ENCODE measurements around the gene RAB31. TPM values are rescaled to one million over a fixed set of nuclear protein-coding genes. Genes with fewer than 3 reads are reported as not detected.
A peak's percentile ranks its signal among the peaks of the same experiment; 100 is the strongest.

RAB31 gene
- polyA plus RNA-seq, 1 of the 3 experiments (the other 2 are of a cell fraction): 23.0 TPM

DNA sequence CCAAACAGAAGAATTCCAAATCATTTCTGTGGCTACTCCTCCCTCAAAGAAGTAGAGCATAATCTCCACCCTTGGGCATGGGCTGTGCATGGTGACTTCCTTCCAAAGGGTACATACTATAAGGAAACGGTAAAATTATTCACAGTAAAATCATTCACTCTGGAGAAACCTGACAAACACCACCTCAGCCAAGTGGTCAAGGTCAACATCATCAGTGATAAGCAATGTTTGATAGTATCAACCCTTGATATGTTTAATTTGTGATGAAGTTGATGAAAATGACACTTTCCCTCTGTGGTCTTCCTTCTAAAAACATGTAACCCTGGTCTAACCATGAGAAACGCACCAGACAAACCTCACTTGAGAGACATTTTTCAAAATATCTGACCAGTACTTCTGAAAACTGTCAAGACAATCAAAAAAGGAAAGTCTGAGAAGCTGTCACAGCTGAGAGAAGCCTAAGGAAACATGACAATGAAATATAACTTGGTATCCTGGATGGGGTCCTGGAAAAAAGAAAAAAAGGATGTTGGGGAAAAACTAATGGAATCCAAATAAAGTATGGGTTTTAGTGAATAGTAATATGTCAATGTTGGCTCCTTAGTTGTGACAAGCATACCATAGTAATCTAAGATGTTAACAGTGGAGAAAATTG, 168.2 kb downstream of the RAB31 start:
- CTCF ChIA-PET: no interaction called here

DNA sequence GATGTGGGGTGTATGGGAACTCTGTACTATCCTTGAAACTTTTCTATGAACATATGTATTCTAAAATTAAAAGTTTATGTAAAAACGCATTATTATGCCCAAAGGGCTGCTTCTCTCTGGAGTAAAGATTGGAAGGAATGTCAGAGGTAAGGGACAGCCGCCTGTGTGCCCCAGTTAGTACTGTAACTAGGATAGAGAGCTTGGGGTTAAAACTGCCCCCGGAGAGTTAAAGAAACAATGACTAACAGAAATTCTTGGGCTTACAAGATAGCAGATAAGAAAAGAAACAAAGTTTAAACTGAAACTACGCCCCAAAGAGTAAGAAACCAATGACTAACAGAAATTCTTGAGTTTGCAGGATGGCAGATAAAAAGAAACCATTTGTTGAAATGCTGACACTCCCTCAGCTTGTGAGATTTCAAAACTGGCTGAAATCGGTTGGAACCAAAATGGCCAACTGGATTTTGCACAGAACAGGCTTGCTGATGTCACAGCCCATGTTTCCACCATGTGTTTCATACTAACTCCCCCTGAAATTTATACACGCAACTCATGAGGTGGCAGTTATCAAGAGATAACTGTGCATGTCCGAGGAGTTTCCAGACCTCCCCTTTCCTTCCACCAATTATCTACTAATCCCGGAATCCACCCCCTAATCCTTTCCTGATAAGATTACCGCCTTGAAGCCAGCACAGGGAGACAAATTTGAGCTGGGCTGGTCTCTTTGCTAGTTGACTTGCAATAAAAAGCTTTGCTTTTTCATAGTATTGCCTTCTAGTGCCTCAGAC, 169.0 kb downstream of the RAB31 start:
- peak; percentile 20 for DNase-seq
- Histone ChIP-seq H3K9me3 (no peaks in the 10 kb centered on the region), H3K27me3 (ENCODE audit: insufficient read depth) (no peaks in the 10 kb centered on the region), H3K4me1 (ENCODE audit: control insufficient read depth in 1 of 2, insufficient read depth in 2 of 2, low read depth in 1 of 2, low read length in 1 of 2) (peaks cover 0 to 4% of the 10 kb centered on the region in 2 experiments; a peak in 2 of 4 replicates), H3K9ac (peak overlapping the region; percentile 75), H3F3A (replicated peaks; ENCODE audit: insufficient read depth) (peaks cover 20% of the 10 kb centered on the region), H3K4me2 (peak overlapping the region; percentile 67), H3K79me2 (ENCODE audit: insufficient read depth) (no peaks in the 10 kb centered on the region), H3K9me2 (no peaks in the 10 kb centered on the region), H3K36me3 (replicated peaks in 1 of 2; ENCODE audit: control insufficient read depth in 1 of 2, insufficient read depth in 2 of 2, low read length in 1 of 2) (no peaks in the 10 kb centered on the region), H4K20me1 (ENCODE audit: insufficient read depth) (no peaks in the 10 kb centered on the region), H3K4me3 (ENCODE audit: low read depth in 2 of 2, low read length in 1 of 2) (peak overlapping the region; percentile 31 to 50; a peak in 3 of 4 replicates), H2AFZ (ENCODE audit: low read depth) (peak overlapping the region; percentile 93), H3K27ac (ENCODE audit: low read depth in 2 of 2, low read length in 1 of 2) (peak overlapping the region; percentile 58 to 90; a peak in 3 of 4 replicates)
- TF ChIP-seq MXI1 (IDR thresholded peaks at IDR 0.05; ENCODE audit: low read depth, low read length): no peak
- TF ChIP-seq, protein P1, sequence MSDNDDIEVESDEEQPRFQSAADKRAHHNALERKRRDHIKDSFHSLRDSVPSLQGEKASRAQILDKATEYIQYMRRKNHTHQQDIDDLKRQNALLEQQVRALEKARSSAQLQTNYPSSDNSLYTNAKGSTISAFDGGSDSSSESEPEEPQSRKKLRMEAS (IDR thresholded peaks at IDR 0.05; ENCODE audit: low read depth): peak; percentile 64
- TF ChIP-seq TAF1 (IDR thresholded peaks at IDR 0.05; ENCODE audit: borderline replicate concordance, low read depth, low read length): peak; percentile 59; the same call in 1 of the 2 replicates
- no peak for TF ChIP-seq RAD21 (IDR thresholded peaks at IDR 0.05; ENCODE audit: low read length)
- TF ChIP-seq EP300 (IDR thresholded peaks at IDR 0.05; ENCODE audit: borderline replicate concordance in 1 of 2, low read depth in 1 of 2, low read length in 1 of 2): peak in 1 of 2 experiments; percentile 65; a peak in 2 of 4 replicates
- TF ChIP-seq TEAD4 (IDR thresholded peaks at IDR 0.05; ENCODE audit: borderline replicate concordance, insufficient read depth): 0 out of 2 replicates have a peak, but pooled peaks have one; percentile 55
- TF ChIP-seq GATA2 (CRISPR knock-in tag; IDR thresholded peaks at IDR 0.05): no peak; the same call in 1 of the 2 replicates
- peak; percentile 60; the same call in 1 of the 2 replicates for TF ChIP-seq RXRA (IDR thresholded peaks at IDR 0.05; ENCODE audit: borderline replicate concordance, low read depth)
- peak; percentile 54 for TF ChIP-seq TCF12 (IDR thresholded peaks at IDR 0.05)
- peak; percentile 66; the same call in 1 of the 2 replicates for TF ChIP-seq FOSL2 (IDR thresholded peaks at IDR 0.05; ENCODE audit: borderline replicate concordance, low read depth)
- TF ChIP-seq YY1 (IDR thresholded peaks at IDR 0.05; ENCODE audit: low read depth): peak; percentile 65; the same call in 1 of the 2 replicates
- TF ChIP-seq, protein P2, sequence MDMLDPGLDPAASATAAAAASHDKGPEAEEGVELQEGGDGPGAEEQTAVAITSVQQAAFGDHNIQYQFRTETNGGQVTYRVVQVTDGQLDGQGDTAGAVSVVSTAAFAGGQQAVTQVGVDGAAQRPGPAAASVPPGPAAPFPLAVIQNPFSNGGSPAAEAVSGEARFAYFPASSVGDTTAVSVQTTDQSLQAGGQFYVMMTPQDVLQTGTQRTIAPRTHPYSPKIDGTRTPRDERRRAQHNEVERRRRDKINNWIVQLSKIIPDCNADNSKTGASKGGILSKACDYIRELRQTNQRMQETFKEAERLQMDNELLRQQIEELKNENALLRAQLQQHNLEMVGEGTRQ (IDR thresholded peaks at IDR 0.05; ENCODE audit: borderline replicate concordance, low read depth, low read length): no peak
- peak; percentile 74 for TF ChIP-seq FOXM1 (IDR thresholded peaks at IDR 0.05; ENCODE audit: low read depth)
- peak; percentile 9; the same call in 1 of the 2 replicates for TF ChIP-seq NFIC (IDR thresholded peaks at IDR 0.05; ENCODE audit: borderline replicate concordance)
- peak; percentile 31 for TF ChIP-seq JUND (IDR thresholded peaks at IDR 0.05)
- TF ChIP-seq, protein P3, sequence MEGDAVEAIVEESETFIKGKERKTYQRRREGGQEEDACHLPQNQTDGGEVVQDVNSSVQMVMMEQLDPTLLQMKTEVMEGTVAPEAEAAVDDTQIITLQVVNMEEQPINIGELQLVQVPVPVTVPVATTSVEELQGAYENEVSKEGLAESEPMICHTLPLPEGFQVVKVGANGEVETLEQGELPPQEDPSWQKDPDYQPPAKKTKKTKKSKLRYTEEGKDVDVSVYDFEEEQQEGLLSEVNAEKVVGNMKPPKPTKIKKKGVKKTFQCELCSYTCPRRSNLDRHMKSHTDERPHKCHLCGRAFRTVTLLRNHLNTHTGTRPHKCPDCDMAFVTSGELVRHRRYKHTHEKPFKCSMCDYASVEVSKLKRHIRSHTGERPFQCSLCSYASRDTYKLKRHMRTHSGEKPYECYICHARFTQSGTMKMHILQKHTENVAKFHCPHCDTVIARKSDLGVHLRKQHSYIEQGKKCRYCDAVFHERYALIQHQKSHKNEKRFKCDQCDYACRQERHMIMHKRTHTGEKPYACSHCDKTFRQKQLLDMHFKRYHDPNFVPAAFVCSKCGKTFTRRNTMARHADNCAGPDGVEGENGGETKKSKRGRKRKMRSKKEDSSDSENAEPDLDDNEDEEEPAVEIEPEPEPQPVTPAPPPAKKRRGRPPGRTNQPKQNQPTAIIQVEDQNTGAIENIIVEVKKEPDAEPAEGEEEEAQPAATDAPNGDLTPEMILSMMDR (IDR thresholded peaks at IDR 0.05): no peak
- TF ChIP-seq POLR2AphosphoS5 (IDR thresholded peaks at IDR 0.05; ENCODE audit: low read depth, low read length): peak; percentile 80
- TF ChIP-seq, protein P4, sequence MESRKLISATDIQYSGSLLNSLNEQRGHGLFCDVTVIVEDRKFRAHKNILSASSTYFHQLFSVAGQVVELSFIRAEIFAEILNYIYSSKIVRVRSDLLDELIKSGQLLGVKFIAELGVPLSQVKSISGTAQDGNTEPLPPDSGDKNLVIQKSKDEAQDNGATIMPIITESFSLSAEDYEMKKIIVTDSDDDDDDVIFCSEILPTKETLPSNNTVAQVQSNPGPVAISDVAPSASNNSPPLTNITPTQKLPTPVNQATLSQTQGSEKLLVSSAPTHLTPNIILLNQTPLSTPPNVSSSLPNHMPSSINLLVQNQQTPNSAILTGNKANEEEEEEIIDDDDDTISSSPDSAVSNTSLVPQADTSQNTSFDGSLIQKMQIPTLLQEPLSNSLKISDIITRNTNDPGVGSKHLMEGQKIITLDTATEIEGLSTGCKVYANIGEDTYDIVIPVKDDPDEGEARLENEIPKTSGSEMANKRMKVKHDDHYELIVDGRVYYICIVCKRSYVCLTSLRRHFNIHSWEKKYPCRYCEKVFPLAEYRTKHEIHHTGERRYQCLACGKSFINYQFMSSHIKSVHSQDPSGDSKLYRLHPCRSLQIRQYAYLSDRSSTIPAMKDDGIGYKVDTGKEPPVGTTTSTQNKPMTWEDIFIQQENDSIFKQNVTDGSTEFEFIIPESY (IDR thresholded peaks at IDR 0.05; ENCODE audit: borderline replicate concordance, low read depth): no peak
- POLR2A ChIA-PET: no interaction called here
- WGBS (ENCODE audit: low lambda C conversion rate): 9% methylated on average over 9 of the region's 9 CpGs
- CTCF ChIA-PET: no interaction called here

More for the DNA sequence above, 168.2 kb downstream of the RAB31 start:
- peak overlapping the region; percentile 93 for H2AFZ ChIP-seq (ENCODE audit: low read depth)
- peak overlapping the region in 1 of 2 experiments; percentile 50; a peak in 2 of 4 replicates for H3K4me3 ChIP-seq (ENCODE audit: low read depth in 2 of 2, low read length in 1 of 2)
- no peaks in the 10 kb centered on the region for H3K36me3 ChIP-seq (replicated peaks in 1 of 2; ENCODE audit: control insufficient read depth in 1 of 2, insufficient read depth in 2 of 2, low read length in 1 of 2)
- peak overlapping the region; percentile 67 for H3K4me2 ChIP-seq
- peak overlapping the region; percentile 58 to 90; a peak in 3 of 4 replicates for H3K27ac ChIP-seq (ENCODE audit: low read depth in 2 of 2, low read length in 1 of 2)
- no peaks in the 10 kb centered on the region for H3K9me2 ChIP-seq
- H3K27me3 ChIP-seq (ENCODE audit: insufficient read depth): no peaks in the 10 kb centered on the region
- 94% methylated on average over 2 of the region's 2 CpGs for WGBS (ENCODE audit: low lambda C conversion rate)
- H3K9ac ChIP-seq: peak overlapping the region; percentile 75; the same call in 1 of the 2 replicates
- POLR2A ChIA-PET: no interaction called here
- H3K79me2 ChIP-seq (ENCODE audit: insufficient read depth): no peaks in the 10 kb centered on the region
- DNase-seq: no peak
- H3F3A ChIP-seq (replicated peaks; ENCODE audit: insufficient read depth): peaks cover 20% of the 10 kb centered on the region
- H4K20me1 ChIP-seq (ENCODE audit: insufficient read depth): no peaks in the 10 kb centered on the region
- H3K4me1 ChIP-seq (ENCODE audit: control insufficient read depth in 1 of 2, insufficient read depth in 2 of 2, low read depth in 1 of 2, low read length in 1 of 2): peaks cover 0 to 7% of the 10 kb centered on the region in 2 experiments; a peak in 3 of 4 replicates
- no peaks in the 10 kb centered on the region for H3K9me3 ChIP-seq
- TF ChIP-seq JUND (IDR thresholded peaks at IDR 0.05): no peak

All from SK-N-SH (cell line).